HepG2 (cell line): Measurements from ENCODE around the gene SLC35B2. TPM values are rescaled to one million over a fixed set of nuclear protein-coding genes. Genes with fewer than 3 reads are reported as not detected.

ENCODE experiments used
- ATAC-seq: fragments of 200-7000 bp; cut with Tn5 transposase; 3 replicates; pipeline ENCODE4 v1.9.1; 2020; ENCODE audit warnings: mild to moderate bottlenecking, moderate library complexity
- BruUV-seq: library from RNA; stranded (reverse); fragments of 400-500 nt; replicated peaks from 2 replicates; lab custom pipeline; 2021; lab: Mats Ljungman, UMichigan
- CTCF ChIA-PET: fragments of 300-600 bp; formaldehyde crosslinking; extraction: SDS; loops from one replicate; lab custom pipeline; 2021; ENCODE audit warnings: low total read pairs, inconsistent platforms, low intra/inter-chr PET ratio; lab: Yijun Ruan, JAX
- POLR2A ChIA-PET: fragments of 350-600 bp; sonication (Branson Sonifier 250); formaldehyde crosslinking; loops from one replicate; lab custom pipeline; 2020; ENCODE audit warnings: antibody characterized with exemption, inconsistent platforms; lab: Yijun Ruan, JAX
- DNase-seq: peaks from one replicate; pipeline ENCODE4 v3.0.0-alpha.2; 2015; ENCODE audit warnings: low spot score
- FAIRE-seq: peaks from 3 replicates; lab custom pipeline; 2011; peaks lifted over from hg19 to GRCh38; lab: Jason Lieb, UNC
- H2AFZ ChIP-seq: one replicate; pipeline ENCODE4 v1.6.1; 2011; ENCODE audit warnings: low read length, inconsistent platforms
- H3K27ac ChIP-seq: fragments of 300-600 bp; 3 replicates; pipeline ENCODE4 v1.8.0; 2011; ENCODE audit warnings: mixed run types, mild to moderate bottlenecking, mixed read lengths, low read length, inconsistent platforms; ENCODE audit not compliant: insufficient read depth; ENCODE audit errors: extremely low read length
- H3K27me3 ChIP-seq, 2 experiments: fragments of 200-600 bp in 1 of 2; 2 replicates in 1 of 2; 3 replicates in 1 of 2; pipeline versions ENCODE4 v1.6.0 to v1.8.0; 2011; ENCODE audit warnings: low read length in 2 of 2, mild to moderate bottlenecking in 2 of 2, moderate library complexity in 2 of 2, inconsistent platforms in 1 of 2; ENCODE audit not compliant: insufficient read depth in 2 of 2, control insufficient read depth in 1 of 2
- H3K36me3 ChIP-seq, 2 experiments: fragments of 200-600 bp in 1 of 2; replicated peaks in 1 of 2; 2 replicates in 1 of 2; 3 replicates in 1 of 2; pipeline versions ENCODE4 v1.5.1 to v1.8.0; 2011; ENCODE audit warnings: low read length in 2 of 2, inconsistent platforms in 1 of 2; ENCODE audit not compliant: insufficient read depth in 2 of 2, control insufficient read depth in 1 of 2
- H3K4me1 ChIP-seq: 2 replicates; pipeline ENCODE4 v1.5.1; 2012; ENCODE audit warnings: low read length, inconsistent platforms; ENCODE audit not compliant: insufficient read depth
- H3K4me2 ChIP-seq: 2 replicates; pipeline ENCODE4 v1.6.0; 2011; ENCODE audit warnings: low read depth, low read length, inconsistent platforms
- H3K4me3 ChIP-seq, 3 experiments: fragments of 200-600 bp in 1 of 3; sonication (generic), shearing (Covaris generic) in 1 of 3; replicated peaks in 1 of 3; 2 replicates each; pipeline ENCODE4 v1.5.1; 2011 to 2016; ENCODE audit warnings: low read length in 3 of 3, inconsistent platforms in 2 of 3, low read depth in 2 of 3, mild to moderate bottlenecking in 2 of 3, control low read depth in 1 of 3, mixed read lengths in 1 of 3; ENCODE audit not compliant: insufficient read depth in 1 of 3
- H3K79me2 ChIP-seq: one replicate; pipeline ENCODE4 v1.6.1; 2011; ENCODE audit warnings: low read length, inconsistent platforms; ENCODE audit not compliant: insufficient read depth
- H3K9ac ChIP-seq: 2 replicates; pipeline ENCODE4 v1.6.0; 2011; ENCODE audit warnings: mild to moderate bottlenecking, low read depth, low read length, inconsistent platforms; ENCODE audit not compliant: insufficient read depth
- H3K9me3 ChIP-seq: 2 replicates; pipeline ENCODE4 v1.5.1; 2012; ENCODE audit warnings: mild to moderate bottlenecking, low read length
- H4K20me1 ChIP-seq: 2 replicates; pipeline ENCODE4 v1.6.0; 2011; ENCODE audit warnings: inconsistent platforms, mild to moderate bottlenecking, low read length, moderate library complexity; ENCODE audit not compliant: insufficient read depth
- AGO2 ChIP-seq: fragments of 200-400 bp; formaldehyde crosslinking; optimal IDR thresholded peaks from 2 replicates; pipeline ENCODE3; 2017; ENCODE audit warnings: mild to moderate bottlenecking, low read depth, low read length, moderate library complexity
- DNMT3B ChIP-seq: conservative IDR thresholded peaks from 2 replicates; pipeline ENCODE4 v1.6.1; 2016; ENCODE audit warnings: missing biosample characterization, control low read depth
- GATAD2A ChIP-seq: IDR thresholded peaks from 2 replicates; pipeline ENCODE4 v1.6.1; 2016
- JARID2 ChIP-seq: sonication (generic); formaldehyde crosslinking; IDR thresholded peaks from 2 replicates; pipeline ENCODE4 v1.8.1; 2023; ENCODE audit warnings: missing genetic modification reagents, inconsistent platforms; ENCODE audit not compliant: insufficient replicate concordance
- JUNB ChIP-seq: sonication (generic); formaldehyde crosslinking; IDR thresholded peaks from 2 replicates; pipeline ENCODE4 v1.8.0; 2022; ENCODE audit warnings: missing genetic modification reagents, mild to moderate bottlenecking, borderline replicate concordance
- NFE2L1 ChIP-seq: sonication (generic); formaldehyde crosslinking; IDR thresholded peaks from 2 replicates; pipeline ENCODE4 v1.4.0; 2020; ENCODE audit warnings: missing genetic modification reagents, mild to moderate bottlenecking, borderline replicate concordance
- NFYC ChIP-seq: IDR thresholded peaks from 2 replicates; pipeline ENCODE4 v1.6.1; 2016; ENCODE audit warnings: missing genetic modification reagents, missing compliant biosample characterization
- NRL ChIP-seq: sonication (generic); formaldehyde crosslinking; IDR thresholded peaks from 2 replicates; pipeline ENCODE4 v1.5.0; 2020; ENCODE audit warnings: missing genetic modification reagents, mild to moderate bottlenecking, moderate library complexity, borderline replicate concordance
- POLR2AphosphoS2 ChIP-seq: IDR thresholded peaks from 2 replicates; pipeline ENCODE4 v1.6.1; 2011; ENCODE audit warnings: low read depth, low read length, improper control_type of control experiment
- RBFOX2 ChIP-seq: fragments of 200-400 bp; formaldehyde crosslinking; IDR thresholded peaks from 2 replicates; pipeline ENCODE4 v1.6.1; 2017; ENCODE audit warnings: low read depth, mild to moderate bottlenecking, low read length
- RBM22 ChIP-seq: fragments of 200-400 bp; formaldehyde crosslinking; optimal IDR thresholded peaks from 2 replicates; pipeline ENCODE3; 2017; ENCODE audit warnings: mild to moderate bottlenecking, low read length, moderate library complexity
- SIN3B ChIP-seq: fragments of 150-350 bp; IDR thresholded peaks from 2 replicates; pipeline ENCODE4 v1.6.1; 2014; ENCODE audit warnings: low read length
- SP5 ChIP-seq: IDR thresholded peaks from 2 replicates; pipeline ENCODE4 v1.6.1; 2016; ENCODE audit warnings: low read depth, borderline replicate concordance
- SSRP1 ChIP-seq: IDR thresholded peaks from 2 replicates; pipeline ENCODE4 v1.6.1; 2016; ENCODE audit warnings: control low read depth
- ZNF766 ChIP-seq: sonication (generic); formaldehyde crosslinking; IDR thresholded peaks from 2 replicates; pipeline ENCODE4 v1.5.0; 2020; ENCODE audit warnings: missing genetic modification reagents, borderline replicate concordance
- ZNF891 ChIP-seq: sonication (generic); formaldehyde crosslinking; IDR thresholded peaks from 2 replicates; pipeline ENCODE4 v1.5.0; 2020; ENCODE audit warnings: mild to moderate bottlenecking, missing genetic modification reagents
- WGBS: methylation state at CpG from one replicate; pipeline ENCODE4 v1.1.6; 2017; ENCODE audit warnings: low lambda C conversion rate; 5-methylcytosine and 5-hydroxymethylcytosine counted together
- in situ Hi-C: cut with HindIII; loops from 2 replicates; pipeline ENCODE4 v1.10.0; 2017; ENCODE audit warnings: low pct_unique_long_range_greater_than_20kb; ENCODE audit not compliant: extremely low pct_ligation_motif_present
- intact Hi-C: fragments of 100-400 bp; cut with micrococcal nuclease; formaldehyde crosslinking; loops from one replicate; pipeline ENCODE4 v1.10.0; 2022; ENCODE audit not compliant: unreplicated experiment
- polyA plus RNA-seq, 8 experiments: library from polyadenylated mRNA; depleted of rRNA in 3 of 8; stranded (reverse) in 7 of 8; unstranded in 1 of 8; fragments of >200 nt; fragmentation: Illumina TruSeq in 4 of 8; extraction: Trizol in 4 of 8; gene quantifications; 2 replicates each; pipeline versions ENCODE4 v1.2.1 to v1.2.3, GENCODE V29; 2011 to 2016; ENCODE audit warnings: low read depth in 4 of 8, missing spikeins in 1 of 8, mixed read lengths in 1 of 8; ENCODE audit not compliant: insufficient read depth in 1 of 8
- total RNA-seq, 5 experiments: library from RNA; depleted of rRNA; stranded (reverse); fragments of >200 nt; fragmentation: Illumina TruSeq; extraction: Trizol; gene quantifications; 2 replicates each; pipeline ENCODE4 v1.2.3, GENCODE V29; 2016; ENCODE audit warnings: low read depth in 1 of 5
- TF ChIP-seq, protein P1 (sequence below): sonication (generic); formaldehyde crosslinking; IDR thresholded peaks from 2 replicates; pipeline ENCODE4 v1.5.0; 2020; ENCODE audit warnings: missing genetic modification reagents, mild to moderate bottlenecking, borderline replicate concordance
- TF ChIP-seq, protein P2 (sequence below): IDR thresholded peaks from 2 replicates; pipeline ENCODE4 v1.6.1; 2016; ENCODE audit warnings: low read depth, control low read depth
- TF ChIP-seq, protein P3 (sequence below), 2 experiments: sonication (generic) in 1 of 2; formaldehyde crosslinking in 1 of 2; IDR thresholded peaks; 2 replicates each; pipeline versions ENCODE4 v1.5.1 to v1.6.1; 2011 to 2020; ENCODE audit warnings: borderline replicate concordance in 1 of 2, low read depth in 1 of 2, low read length in 1 of 2, mild to moderate bottlenecking in 1 of 2, missing genetic modification reagents in 1 of 2, moderate library complexity in 1 of 2

Gene SLC35B2
- total and polyA plus RNA-seq, 2 of the 13 experiments (the other 11 are each of a cell fraction or from before 2014, with no cell fraction given) = 61.1 to 148 TPM

DNA sequence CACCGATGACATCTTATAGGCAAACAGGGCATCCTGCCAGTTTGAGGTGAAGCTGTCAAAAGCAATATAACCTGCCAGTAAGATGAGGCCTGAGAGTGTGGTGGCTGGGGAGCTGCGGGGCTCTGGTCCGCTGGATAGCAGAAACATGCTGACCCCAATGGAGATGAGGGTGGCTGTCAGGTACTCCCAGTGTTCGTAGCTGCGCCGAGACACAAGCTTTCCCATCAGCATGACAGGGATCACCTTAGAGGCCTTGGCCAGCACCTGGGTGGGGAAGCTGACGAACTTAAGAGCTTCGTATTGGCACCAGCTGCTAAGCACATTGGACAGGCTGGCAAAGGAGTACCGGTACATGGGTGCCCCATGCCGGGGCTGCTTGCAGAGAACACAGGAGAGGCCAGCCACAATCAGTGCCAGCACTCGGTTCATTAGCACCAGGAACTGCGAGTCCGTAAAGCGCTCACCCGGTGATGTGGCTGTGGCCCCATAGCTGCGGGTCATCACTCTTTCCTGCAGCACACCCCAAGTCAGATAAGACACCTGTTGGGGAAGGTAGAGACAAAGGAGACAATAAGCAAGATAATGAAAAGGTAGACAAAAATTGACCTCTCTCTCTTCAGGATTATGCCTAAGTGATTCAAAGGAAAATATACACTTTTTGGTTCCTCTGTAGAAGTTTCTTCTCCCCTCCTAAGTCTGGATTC lies 2.1 kb downstream of the SLC35B2 start:
- ChIA-PET CTCF (interaction anchor here (2.0 kb wide), 1 partner anchor 159 kb away, joined by 5 read pairs; no protein-coding TSS in a partner anchor), POLR2A (interaction anchor here (0.8 to 6.0 kb wide), 8 partner anchors 9 to 160 kb away, joined by 3 to 264 read pairs (median 6); partner anchors contain the start of genes HSP90AB1, MRPL14, SLC29A1 and TMEM63B)
- no peak overlapping the region for H2AFZ ChIP-seq
- WGBS = 91% methylated on average over 16 of the region's 16 CpGs
- H3K4me2 ChIP-seq = peak overlapping the region; percentile 96; the same call in 1 of the 2 replicates
- H3K79me2 ChIP-seq = peaks cover 31% of the 10 kb centered on the region
- H3K9ac ChIP-seq = 0 out of 2 replicates have a peak overlapping the region, but pooled peaks have one; percentile 92
- FAIRE-seq (no peak), DNase-seq (no peak), ATAC-seq (peak; percentile 5)
- H3K4me1 ChIP-seq = peaks cover 70% of the 10 kb centered on the region
- H3K27me3 ChIP-seq = no peaks in the 10 kb centered on the region; a peak in 1 of 5 replicates
- H3K27ac ChIP-seq = peak overlapping the region; percentile 93
- peaks cover 62% of the 10 kb centered on the region for H4K20me1 ChIP-seq
- BruUV-seq = no TSS peak
- H3K9me3 ChIP-seq = no peaks in the 10 kb centered on the region
- 0 out of 6 replicates have a peak overlapping the region, but pooled peaks of 1 of the 3 experiments have one; percentile 8 for H3K4me3 ChIP-seq
- intact Hi-C loops (no loop called here), in situ Hi-C loops (no loop called here)
- H3K36me3 ChIP-seq = peaks cover 36 to 63% of the 10 kb centered on the region in 2 experiments
- peak; percentile 58 for TF ChIP-seq AGO2
- no peak for TF ChIP-seq ZNF766 (CRISPR knock-in tag)
- TF ChIP-seq SSRP1 = peak; percentile 90; the same call in 1 of the 2 replicates
- TF ChIP-seq, protein P1, sequence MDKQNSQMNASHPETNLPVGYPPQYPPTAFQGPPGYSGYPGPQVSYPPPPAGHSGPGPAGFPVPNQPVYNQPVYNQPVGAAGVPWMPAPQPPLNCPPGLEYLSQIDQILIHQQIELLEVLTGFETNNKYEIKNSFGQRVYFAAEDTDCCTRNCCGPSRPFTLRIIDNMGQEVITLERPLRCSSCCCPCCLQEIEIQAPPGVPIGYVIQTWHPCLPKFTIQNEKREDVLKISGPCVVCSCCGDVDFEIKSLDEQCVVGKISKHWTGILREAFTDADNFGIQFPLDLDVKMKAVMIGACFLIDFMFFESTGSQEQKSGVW = no peak
- TF ChIP-seq SP5 (CRISPR knock-in tag) = no peak
- 0 out of 2 replicates have a peak, but pooled peaks have one; percentile 16 for TF ChIP-seq SIN3B
- TF ChIP-seq RBFOX2 = peak; percentile 19
- no peak for TF ChIP-seq NFYC
- TF ChIP-seq GATAD2A (CRISPR knock-in tag) = 0 out of 2 replicates have a peak, but pooled peaks have one; percentile 11
- TF ChIP-seq, protein P2, sequence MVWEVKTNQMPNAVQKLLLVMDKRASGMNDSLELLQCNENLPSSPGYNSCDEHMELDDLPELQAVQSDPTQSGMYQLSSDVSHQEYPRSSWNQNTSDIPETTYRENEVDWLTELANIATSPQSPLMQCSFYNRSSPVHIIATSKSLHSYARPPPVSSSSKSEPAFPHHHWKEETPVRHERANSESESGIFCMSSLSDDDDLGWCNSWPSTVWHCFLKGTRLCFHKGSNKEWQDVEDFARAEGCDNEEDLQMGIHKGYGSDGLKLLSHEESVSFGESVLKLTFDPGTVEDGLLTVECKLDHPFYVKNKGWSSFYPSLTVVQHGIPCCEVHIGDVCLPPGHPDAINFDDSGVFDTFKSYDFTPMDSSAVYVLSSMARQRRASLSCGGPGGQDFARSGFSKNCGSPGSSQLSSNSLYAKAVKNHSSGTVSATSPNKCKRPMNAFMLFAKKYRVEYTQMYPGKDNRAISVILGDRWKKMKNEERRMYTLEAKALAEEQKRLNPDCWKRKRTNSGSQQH (CRISPR knock-in tag) = 0 out of 2 replicates have a peak, but pooled peaks have one; percentile 31
- 0 out of 2 replicates have a peak, but pooled peaks have one; percentile 24 for TF ChIP-seq ZNF891
- peak; percentile 2 for TF ChIP-seq RBM22
- peak; percentile 14 for TF ChIP-seq JARID2 (CRISPR knock-in tag)
- TF ChIP-seq NFE2L1 (CRISPR knock-in tag) = 0 out of 2 replicates have a peak, but pooled peaks have one; percentile 23
- TF ChIP-seq, protein P3, sequence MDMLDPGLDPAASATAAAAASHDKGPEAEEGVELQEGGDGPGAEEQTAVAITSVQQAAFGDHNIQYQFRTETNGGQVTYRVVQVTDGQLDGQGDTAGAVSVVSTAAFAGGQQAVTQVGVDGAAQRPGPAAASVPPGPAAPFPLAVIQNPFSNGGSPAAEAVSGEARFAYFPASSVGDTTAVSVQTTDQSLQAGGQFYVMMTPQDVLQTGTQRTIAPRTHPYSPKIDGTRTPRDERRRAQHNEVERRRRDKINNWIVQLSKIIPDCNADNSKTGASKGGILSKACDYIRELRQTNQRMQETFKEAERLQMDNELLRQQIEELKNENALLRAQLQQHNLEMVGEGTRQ (IDR thresholded peaks at IDR 0.05; ENCODE audit: low read depth, low read length) = 0 out of 2 replicates have a peak, but pooled peaks have one; percentile 2
- TF ChIP-seq, protein P3 (CRISPR knock-in tag; IDR thresholded peaks at IDR 0.05; ENCODE audit: borderline replicate concordance) = no peak
- TF ChIP-seq JUNB (CRISPR knock-in tag) = 0 out of 2 replicates have a peak, but pooled peaks have one; percentile 10
- peak; percentile 61; the same call in 1 of the 2 replicates for TF ChIP-seq NRL (CRISPR knock-in tag)
- TF ChIP-seq POLR2AphosphoS2 = peak; percentile 50
- 0 out of 2 replicates have a peak, but pooled peaks have one; percentile 16 for TF ChIP-seq DNMT3B (CRISPR knock-in tag)
